OCI-LY7 (cell line): ENCODE data around the gene GPR32. TPM values are rescaled to one million over a fixed set of nuclear protein-coding genes. Genes with fewer than 3 reads are reported as not detected.
"Not testable (repeated sequence)": the region's sequence is repeated elsewhere in the genome, so short reads cannot be mapped to it uniquely, and the experiment has no call there.

Experiments
- BruUV-seq: library from RNA; stranded (reverse); fragments of 400-500 nt; replicated peaks from 2 replicates; lab custom pipeline; 2021; lab: Mats Ljungman, UMichigan
- CTCF ChIA-PET: fragments of 300-600 bp; sonication (Branson Sonifier 250); formaldehyde crosslinking; loops from one replicate; lab custom pipeline; 2022; ENCODE audit warnings: antibody characterized with exemption; ENCODE audit not compliant: unreplicated experiment; lab: Charles Lee
- POLR2A ChIA-PET: fragments of 300-600 bp; sonication (Branson Sonifier 250); formaldehyde crosslinking; loops from one replicate; lab custom pipeline; 2022; ENCODE audit warnings: antibody characterized with exemption; lab: Charles Lee
- DNase-seq: peaks from one replicate; pipeline ENCODE4 v3.0.0-alpha.2; 2015; ENCODE audit warnings: low spot score
- H2AFZ ChIP-seq: fragments of 200-600 bp; sonication (generic), shearing (Covaris generic); 2 replicates; pipeline ENCODE4 v1.6.1; 2014; ENCODE audit warnings: mild to moderate bottlenecking, antibody characterized with exemption, low read length, moderate library complexity
- H3K27ac ChIP-seq: fragments of 200-600 bp; sonication (generic); 2 replicates; pipeline ENCODE4 v1.5.1; 2014; ENCODE audit warnings: mixed run types, low read depth, mild to moderate bottlenecking, moderate library complexity, low read length, inconsistent platforms; ENCODE audit not compliant: poor library complexity, severe bottlenecking
- H3K36me3 ChIP-seq: fragments of 200-600 bp; sonication (generic); 2 replicates; pipeline ENCODE4 v1.6.1; 2014; ENCODE audit warnings: mild to moderate bottlenecking, antibody characterized with exemption, low read length, moderate library complexity, mixed read lengths; ENCODE audit not compliant: insufficient read depth
- H3K4me1 ChIP-seq: fragments of 200-600 bp; sonication (generic); 2 replicates; pipeline ENCODE4 v1.5.1; 2014; ENCODE audit warnings: mild to moderate bottlenecking, low read length; ENCODE audit not compliant: insufficient read depth, poor library complexity, severe bottlenecking
- H3K4me2 ChIP-seq: fragments of 200-600 bp; sonication (generic); 2 replicates; pipeline ENCODE4 v1.6.1; 2014; ENCODE audit warnings: mild to moderate bottlenecking, low read length
- H3K4me3 ChIP-seq: fragments of 200-600 bp; sonication (generic); 2 replicates; pipeline ENCODE4 v1.5.1; 2014; ENCODE audit warnings: mild to moderate bottlenecking, low read depth, low read length; ENCODE audit not compliant: poor library complexity, severe bottlenecking
- H3K79me2 ChIP-seq: fragments of 200-600 bp; sonication (generic); 2 replicates; pipeline ENCODE4 v1.6.1; 2016; ENCODE audit warnings: low read depth, mild to moderate bottlenecking, low read length, moderate library complexity, mixed read lengths; ENCODE audit not compliant: insufficient read depth
- H3K9me2 ChIP-seq: fragments of 200-600 bp; sonication (generic); 2 replicates; pipeline ENCODE4 v1.6.1; 2016; ENCODE audit warnings: mild to moderate bottlenecking, low read length, mixed read lengths; ENCODE audit not compliant: insufficient read depth
- H3K9me3 ChIP-seq: fragments of 200-600 bp; sonication (generic); 2 replicates; pipeline ENCODE4 v1.6.1; 2014; ENCODE audit warnings: mild to moderate bottlenecking, mixed run types, low read length, mixed read lengths
- H4K20me1 ChIP-seq: fragments of 200-600 bp; sonication (generic); 2 replicates; pipeline ENCODE4 v1.6.1; 2014; ENCODE audit warnings: mild to moderate bottlenecking, antibody characterized with exemption, low read length, moderate library complexity, mixed read lengths; ENCODE audit not compliant: insufficient read depth
- CTCF ChIP-seq: fragments of 200-600 bp; sonication (generic); conservative IDR thresholded peaks from 2 replicates; pipeline ENCODE4 v1.5.1; 2014; ENCODE audit warnings: mild to moderate bottlenecking, antibody characterized with exemption, low read length, moderate library complexity, mixed read lengths
- EZH2phosphoT487 ChIP-seq: fragments of 200-600 bp; sonication (generic); IDR thresholded peaks from 2 replicates; pipeline ENCODE4 v1.6.1; 2018; ENCODE audit warnings: low read depth, borderline replicate concordance, mild to moderate bottlenecking, mixed run types, antibody characterized with exemption, low read length, moderate library complexity, mixed read lengths
- intact Hi-C: fragments of 100-400 bp; cut with micrococcal nuclease; formaldehyde crosslinking; loops from one replicate; pipeline ENCODE4 v1.10.0; 2022; ENCODE audit not compliant: unreplicated experiment
- total RNA-seq, 2 experiments: library from RNA; depleted of rRNA in 1 of 2; stranded (reverse); fragments of >200 nt in 1 of 2; shearing (Covaris generic) in 1 of 2; gene quantifications; 2 replicates each; pipeline ENCODE4 v1.2.3, GENCODE V29; 2014 to 2022

Gene GPR32
- total RNA-seq, 2 experiments from 2014 or later = not detected

GRCh38 chr19:50764409-50764808, 5.9 kb upstream of the GPR32 start:
- Histone ChIP-seq H3K4me3 (no peak overlapping the region), H3K4me1 (no peaks in the 10 kb centered on the region), H3K27ac (no peak overlapping the region), H3K9me3 (no peaks in the 10 kb centered on the region), H3K9me2 (no peaks in the 10 kb centered on the region), H2AFZ (no peak overlapping the region), H4K20me1 (no peaks in the 10 kb centered on the region), H3K79me2 (no peaks in the 10 kb centered on the region), H3K36me3 (no peaks in the 10 kb centered on the region), H3K4me2 (no peak overlapping the region)
- CTCF ChIA-PET = no interaction called here
- POLR2A ChIA-PET = interaction anchor here (0.7 kb wide), 1 partner anchor 654 kb away, joined by 5 read pairs; no protein-coding TSS in a partner anchor
- BruUV-seq = no TSS peak
- TF ChIP-seq EZH2phosphoT487 (no peak), CTCF (no peak)
- intact Hi-C loops = no loop called here
- no peak for DNase-seq

GRCh38 chr19:50766746-50767145, 3.5 kb upstream of the GPR32 start:
- H2AFZ ChIP-seq, CTCF ChIA-PET: not testable (repeated sequence)

GRCh38 chr19:50767263-50767662, 3.0 kb upstream of the GPR32 start:
- H3K4me1 ChIP-seq, intact Hi-C loops, POLR2A ChIA-PET, H2AFZ ChIP-seq, H3K79me2 ChIP-seq, DNase-seq, H3K4me2 ChIP-seq, BruUV-seq, H4K20me1 ChIP-seq, CTCF ChIA-PET, H3K4me3 ChIP-seq, H3K27ac ChIP-seq, H3K36me3 ChIP-seq, H3K9me3 ChIP-seq, H3K9me2 ChIP-seq: not testable (repeated sequence)

More at GRCh38 chr19:50766746-50767145, 3.5 kb upstream of the GPR32 start:
- H3K27ac ChIP-seq, H3K4me2 ChIP-seq, H3K36me3 ChIP-seq, H3K9me2 ChIP-seq, BruUV-seq, POLR2A ChIA-PET, intact Hi-C loops, DNase-seq, H3K79me2 ChIP-seq, H3K4me3 ChIP-seq, H4K20me1 ChIP-seq, H3K4me1 ChIP-seq, H3K9me3 ChIP-seq: not testable (repeated sequence)

- Histone ChIP-seq H3K9me3 (peaks cover 6% of the 10 kb centered on the region; the same call in 1 of the 2 replicates), H2AFZ (no peak overlapping the region), H3K9me2 (no peaks in the 10 kb centered on the region), H4K20me1 (no peaks in the 10 kb centered on the region), H3K4me1 (no peaks in the 10 kb centered on the region), H3K27ac (no peak overlapping the region), H3K36me3 (no peaks in the 10 kb centered on the region), H3K79me2 (no peaks in the 10 kb centered on the region), H3K4me2 (no peak overlapping the region), H3K4me3 (no peak overlapping the region)
- POLR2A ChIA-PET = no interaction called here
- no peak for DNase-seq
- BruUV-seq = no TSS peak
- no peak for TF ChIP-seq CTCF
- no peak for TF ChIP-seq EZH2phosphoT487
- CTCF ChIA-PET = no interaction called here
- intact Hi-C loops = no loop called here
These were observed 2.0 kb upstream of the GPR32 start for GRCh38 chr19:50768277-50768676.
